CD4-positive, alpha-beta T cell treated with Interleukin-12 subunit alpha and Interleukin-12 subunit beta, for 1 hour (primary cell): ENCODE data around the gene STX4.

Experiments
- DNase-seq: peaks from one replicate; pipeline ENCODE4 v3.0.0-alpha.2; 2020

The STX4 gene

GRCh38 chr16:31032736-31033708, at the start of gene STX4:
Gene STX4 (plus strand): TSS chr16:31033558. CDS start chr16:31033806, 248 bp downstream.
- DNase-seq, result peak; percentile 99

DNA sequence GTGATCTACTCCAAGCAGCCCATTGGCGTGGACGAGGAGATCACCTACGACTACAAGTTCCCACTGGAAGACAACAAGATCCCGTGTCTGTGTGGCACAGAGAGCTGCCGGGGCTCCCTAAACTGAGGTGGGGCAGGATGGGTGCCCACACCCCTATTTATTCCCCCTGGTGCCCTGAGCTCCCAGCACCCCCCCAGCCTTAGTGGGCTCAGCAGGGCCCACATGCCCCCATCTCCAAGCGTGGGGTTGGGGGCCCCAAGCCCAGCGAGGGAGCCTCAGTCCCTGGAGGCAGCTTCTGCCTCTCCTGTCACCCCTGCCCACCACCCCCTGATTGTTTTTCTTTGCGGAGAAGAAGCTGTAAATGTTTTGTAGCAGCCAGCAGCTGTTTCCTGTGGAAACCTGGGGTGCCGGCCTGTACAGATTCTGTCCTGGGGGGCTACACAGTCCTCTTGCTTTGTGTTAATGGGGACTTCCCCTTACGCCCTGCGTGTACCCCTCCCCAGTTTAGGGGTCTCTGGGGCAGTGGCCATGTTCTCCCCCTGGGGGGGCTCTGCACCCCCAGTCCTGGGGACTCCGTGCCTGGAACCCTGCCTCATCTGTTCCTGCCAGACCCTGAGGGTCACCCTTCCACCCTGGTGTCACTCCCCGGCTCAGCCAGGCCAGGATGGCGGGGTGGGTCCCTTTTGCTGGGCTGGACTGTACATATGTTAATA, 49.3 kb upstream of the STX4 start:
- DNase-seq, result no peak

GRCh38 chr16:30984669-30985400, 48.5 kb upstream of the STX4 start, which contains the start of gene HSD3B7:
Gene HSD3B7 (plus strand): TSS chr16:30985207. CDS start chr16:30985659, 452 bp downstream.
- DNase-seq, result peak; percentile 79

- no peak for DNase-seq
These were observed 47.8 kb upstream of the STX4 start for GRCh38 chr16:30985401-30986128.

GRCh38 chr16:30986129-30986991, 47.0 kb upstream of the STX4 start:
- DNase-seq, result no peak

GRCh38 chr16:30987581-30988190, 45.7 kb upstream of the STX4 start:
- DNase-seq, result no peak

GRCh38 chr16:30989469-30990047, 43.8 kb upstream of the STX4 start:
- DNase-seq, result no peak

DNA sequence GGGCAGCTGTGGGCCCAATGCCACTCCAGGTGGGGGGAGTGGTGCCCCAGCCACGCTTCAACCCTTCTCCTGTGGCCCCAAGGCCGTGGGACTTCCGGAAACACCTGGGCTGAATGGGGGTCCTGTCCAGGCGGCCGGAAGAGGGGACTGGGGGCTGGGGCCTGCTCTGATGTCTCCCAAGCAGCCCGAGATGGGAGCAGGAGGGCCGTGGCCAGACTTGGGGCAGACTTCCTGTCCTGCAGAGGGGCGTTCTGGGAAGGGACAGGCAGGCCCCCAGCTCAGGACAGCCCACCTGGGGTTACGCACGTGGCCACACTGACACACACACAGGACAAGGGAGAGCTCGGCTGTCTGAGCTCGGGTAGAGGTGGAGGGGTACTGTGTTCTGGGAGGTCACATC, 43.3 kb upstream of the STX4 start:
- no peak for DNase-seq

DNA sequence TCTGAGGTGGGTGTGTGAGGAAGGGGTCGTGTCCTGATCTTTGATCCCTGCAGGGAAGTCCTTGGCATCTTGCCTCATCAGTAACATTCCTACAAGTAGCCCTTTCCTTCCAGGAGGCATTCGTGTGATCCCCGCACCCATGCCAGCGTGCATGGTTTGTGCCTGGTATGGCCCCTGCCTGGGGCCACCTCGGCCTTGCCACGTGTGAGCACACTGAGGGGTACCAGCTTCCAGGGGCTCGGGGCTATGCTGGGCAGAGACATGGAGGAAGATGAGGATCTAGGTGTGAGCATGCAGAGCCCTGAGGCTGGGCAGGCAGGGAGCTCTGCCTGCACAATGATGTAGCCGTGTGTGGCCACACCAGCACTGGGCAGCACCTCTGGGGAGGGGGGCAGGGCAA, 42.3 kb upstream of the STX4 start:
- DNase-seq, result no peak

GRCh38 chr16:30992276-30992780, 41.0 kb upstream of the STX4 start:
- DNase-seq, result no peak

DNA sequence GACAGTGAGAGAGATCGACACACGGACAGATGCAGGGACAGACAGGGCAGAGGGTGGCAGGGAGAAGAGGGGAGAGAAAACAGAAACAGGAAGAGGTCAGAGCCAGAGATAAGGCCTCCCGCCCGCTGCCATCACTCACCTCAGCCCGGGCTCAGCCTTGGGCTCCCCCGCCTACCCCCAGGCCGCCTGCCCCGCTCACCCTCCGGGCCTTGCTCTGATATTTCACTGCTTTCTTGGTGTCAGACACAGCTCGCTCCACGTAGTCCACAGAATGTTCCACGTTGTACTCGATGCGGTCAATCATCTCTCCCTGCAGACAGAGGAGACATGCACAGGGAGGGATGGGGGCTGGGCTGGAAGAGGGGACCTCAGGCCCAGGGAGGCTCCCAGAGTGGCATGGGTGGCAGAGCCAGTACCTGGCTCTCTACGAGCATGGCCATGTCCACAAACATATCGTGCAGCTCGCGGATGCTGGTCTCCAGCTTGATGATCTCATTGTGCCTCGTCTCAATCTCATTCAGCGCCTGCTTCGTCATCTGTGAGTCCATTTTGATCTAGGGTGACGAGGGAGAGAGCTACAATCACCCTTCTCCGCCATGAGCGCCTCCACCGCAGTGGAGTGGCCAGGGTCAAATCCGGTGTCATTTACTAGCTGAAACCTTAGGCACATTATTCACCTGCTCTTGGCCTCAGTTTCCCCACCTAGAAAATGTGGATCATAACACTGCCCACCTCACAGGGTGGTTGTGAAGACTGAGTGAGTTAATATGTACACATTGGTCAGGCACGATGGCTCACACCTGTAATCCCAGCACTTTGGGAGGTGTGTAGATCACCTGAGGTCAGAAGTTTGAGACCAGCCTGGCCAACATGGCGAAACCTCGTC, 40.2 kb upstream of the STX4 start:
- DNase-seq, result no peak

DNA sequence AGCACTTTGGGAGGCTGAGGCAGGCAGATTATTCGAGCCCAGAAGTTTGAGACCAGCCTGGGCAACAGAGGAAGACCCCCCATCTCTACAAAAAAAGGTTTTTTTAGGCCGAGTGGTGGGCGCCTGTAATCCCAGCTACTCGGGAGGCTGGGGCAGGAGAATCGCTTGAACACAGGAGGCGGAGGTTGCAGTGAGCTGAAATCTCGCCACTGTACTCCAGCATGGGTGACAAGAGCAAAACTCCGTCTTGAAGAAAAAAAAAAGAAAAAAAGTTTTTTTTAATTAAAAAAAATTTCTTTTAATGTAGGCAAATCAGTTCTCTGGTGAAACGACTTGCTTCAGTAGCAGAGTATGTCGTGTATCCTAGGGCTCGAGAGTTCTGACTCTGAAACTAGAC, 37.4 kb upstream of the STX4 start:
- DNase-seq, result no peak

GRCh38 chr16:30996324-30996984, 36.9 kb upstream of the STX4 start:
- DNase-seq, result no peak

- DNase-seq, result peak; percentile 86
These were observed 36.2 kb upstream of the STX4 start for GRCh38 chr16:30996985-30997724.

DNA sequence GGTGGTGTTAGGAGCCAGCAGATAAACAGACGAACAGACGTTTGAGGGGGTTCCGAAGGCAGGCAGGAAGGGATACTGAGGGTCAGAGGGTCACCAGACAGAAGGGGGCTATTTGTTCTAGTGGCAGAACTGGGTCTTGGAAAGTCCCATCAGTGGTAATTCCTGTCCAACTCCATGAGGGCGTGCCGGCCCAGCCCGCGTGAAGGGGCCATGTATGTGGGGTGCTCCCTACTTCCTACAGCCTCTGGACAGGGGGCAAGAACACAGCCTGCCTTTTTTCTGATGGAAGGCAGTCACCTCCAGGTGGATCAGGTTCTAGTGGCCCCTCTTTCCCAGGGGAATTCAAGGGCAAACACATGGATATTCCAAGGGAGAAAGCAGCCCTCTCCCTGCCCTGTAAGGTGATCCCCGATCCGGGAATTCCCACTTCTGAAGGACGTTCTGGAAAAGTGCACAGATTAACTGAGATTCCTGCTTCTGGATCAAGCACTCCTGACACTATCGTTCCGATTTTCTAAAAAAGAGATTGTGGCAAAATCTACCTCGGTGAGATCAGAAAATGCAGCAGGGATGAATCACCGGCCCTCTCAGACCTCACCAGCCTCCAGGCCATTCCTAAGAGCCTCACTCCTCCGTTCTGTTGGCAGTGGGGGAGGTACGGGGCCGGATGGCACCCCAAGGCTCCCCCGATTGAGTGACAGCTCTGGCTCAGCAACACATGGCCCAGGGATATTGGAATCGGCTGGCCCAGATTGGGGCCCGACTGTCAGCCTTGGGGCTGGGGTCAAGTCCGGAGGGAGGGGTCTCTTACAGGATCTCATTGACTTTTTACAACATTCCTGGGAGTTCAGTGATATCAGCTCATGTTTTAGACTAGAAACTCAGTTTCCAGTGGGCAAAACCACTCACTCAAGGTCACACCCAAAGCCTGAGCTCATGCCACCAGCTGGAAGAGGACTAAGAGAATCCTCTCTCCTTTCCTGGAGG, 35.3 kb upstream of the STX4 start:
- DNase-seq, result no peak
